KBM-7 (cell line): Measurements from ENCODE around the gene CCDC12.

Experiments
- DNase-seq: peaks from one replicate; pipeline ENCODE4 v3.0.0-alpha.2; 2015
- in situ Hi-C: fragments of 300-500 bp; cut with MboI; formaldehyde crosslinking; loops from 2 replicates; pipeline ENCODE4 v1.14.3; 2020; ENCODE audit warnings: low sequenced_read_pairs, low pct_unique_long_range_greater_than_20kb, mixed read lengths

Gene CCDC12

DNA sequence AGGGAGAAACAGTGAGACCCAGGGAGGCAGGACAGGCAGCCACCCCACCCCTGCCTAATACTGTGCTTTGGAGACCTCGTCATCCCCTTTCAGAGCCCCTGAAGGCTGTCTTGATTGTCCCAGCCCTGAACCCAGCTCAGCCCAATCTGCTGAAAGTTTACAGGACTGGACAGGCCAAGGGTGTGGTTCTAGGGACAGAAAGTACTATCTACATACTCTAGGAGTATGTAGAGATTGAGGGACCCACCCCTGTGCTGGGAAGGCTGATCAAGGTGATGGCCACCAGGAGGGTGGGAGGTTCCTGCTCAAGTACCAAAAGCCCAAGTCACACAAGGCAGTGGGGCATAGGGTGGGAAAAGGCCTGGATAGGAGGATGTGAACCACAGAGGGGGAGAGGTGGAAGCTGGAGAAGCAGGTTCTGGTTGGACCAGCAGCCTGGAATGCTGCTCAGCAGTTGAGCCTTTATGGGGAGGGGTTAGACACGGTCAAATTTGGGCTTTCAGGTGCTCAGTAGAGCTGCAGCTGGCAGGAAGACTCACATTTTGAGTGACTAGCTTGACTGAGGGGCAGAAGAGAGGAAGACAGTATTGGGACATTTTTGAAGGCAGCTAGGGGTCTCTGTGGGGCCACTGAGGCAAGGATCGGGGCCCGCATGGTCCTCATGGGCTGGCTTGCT, 9.6 kb upstream of the CCDC12 start:
- DNase-seq, result no peak
- in situ Hi-C loops, result no loop called here

DNA sequence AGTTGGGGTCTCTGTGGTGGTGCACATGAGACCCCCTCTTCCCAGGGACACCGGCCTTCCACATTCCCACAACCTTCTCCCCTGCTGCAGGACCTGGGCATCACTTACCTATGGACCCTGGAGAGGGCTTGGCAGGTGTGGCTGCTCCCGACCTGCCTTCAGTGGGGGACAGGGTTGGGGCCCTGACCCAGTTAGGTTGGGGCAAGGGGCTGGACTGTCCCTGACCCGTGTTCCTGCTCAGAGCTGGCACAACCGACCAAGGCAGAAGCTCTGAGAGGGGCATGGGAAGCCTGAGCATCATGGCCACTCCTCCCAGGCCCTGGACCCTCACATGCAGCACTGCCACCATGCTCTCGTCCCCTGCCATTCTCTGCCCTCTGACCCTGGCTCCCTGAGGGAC, 9.0 kb upstream of the CCDC12 start:
- DNase-seq, result no peak
- in situ Hi-C loops, result no loop called here

DNA sequence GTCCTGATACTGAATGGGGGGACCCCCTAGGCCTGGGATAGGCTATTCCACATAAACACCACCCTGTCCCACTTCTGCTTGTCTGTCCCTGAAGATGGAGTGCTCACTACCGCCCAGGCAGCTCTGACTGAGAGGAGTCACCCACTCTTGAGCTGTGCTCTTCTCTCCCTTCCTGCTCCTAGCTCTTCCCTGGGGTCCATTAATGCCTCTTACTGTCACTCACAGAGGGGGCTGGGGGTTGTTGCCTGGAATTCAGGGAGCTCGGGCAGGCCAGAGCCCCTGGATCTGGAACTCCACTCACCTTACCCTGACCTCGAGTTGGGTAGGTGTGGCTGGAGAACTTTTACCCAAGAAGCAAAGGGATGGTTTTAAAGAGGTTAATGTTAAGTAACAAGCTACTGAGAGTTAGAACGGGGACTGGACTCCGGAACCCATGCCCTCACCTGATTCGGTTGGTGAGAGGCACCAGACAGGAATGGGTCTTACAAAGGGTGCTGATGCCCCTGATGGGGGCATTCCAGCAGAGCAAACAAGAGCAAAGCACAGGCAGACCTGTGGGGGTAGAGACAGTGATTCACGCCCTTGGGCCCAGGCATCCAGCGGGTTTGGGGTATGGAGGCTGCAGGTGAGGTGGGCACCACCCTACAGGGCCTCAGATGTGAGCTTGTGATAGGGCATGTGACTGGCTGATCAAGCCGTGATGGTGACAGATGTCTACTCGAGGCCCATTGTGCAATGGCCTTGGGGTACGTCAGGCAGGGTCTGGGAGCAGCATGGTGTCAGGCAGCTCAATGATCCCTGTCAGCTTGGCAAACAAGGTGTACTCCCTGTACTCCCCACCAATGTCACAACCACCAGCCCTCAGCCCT, 8.3 kb upstream of the CCDC12 start:
- DNase-seq, result no peak
- in situ Hi-C loops, result no loop called here

DNA sequence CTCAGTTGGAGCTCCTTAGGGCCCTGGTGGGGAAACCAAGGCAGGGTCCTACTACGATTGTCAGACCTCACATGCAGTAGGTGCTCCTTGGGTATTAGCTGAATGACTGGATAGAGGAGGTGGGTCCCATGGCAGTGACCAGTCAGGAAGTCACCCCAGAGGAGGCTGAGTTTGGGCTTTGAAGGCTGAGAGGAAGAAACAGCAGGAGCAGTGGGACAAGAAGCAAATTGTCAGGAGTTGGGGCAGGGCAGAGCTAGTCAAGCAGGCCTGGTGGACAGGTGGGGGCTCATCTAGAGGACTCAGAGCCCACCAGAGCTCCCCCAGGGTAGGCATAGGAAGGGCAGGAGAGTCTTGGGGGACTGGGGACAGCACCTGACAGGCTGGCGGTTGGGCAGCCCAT, 6.0 kb upstream of the CCDC12 start:
- in situ Hi-C loops, result no loop called here
- no peak for DNase-seq

DNA sequence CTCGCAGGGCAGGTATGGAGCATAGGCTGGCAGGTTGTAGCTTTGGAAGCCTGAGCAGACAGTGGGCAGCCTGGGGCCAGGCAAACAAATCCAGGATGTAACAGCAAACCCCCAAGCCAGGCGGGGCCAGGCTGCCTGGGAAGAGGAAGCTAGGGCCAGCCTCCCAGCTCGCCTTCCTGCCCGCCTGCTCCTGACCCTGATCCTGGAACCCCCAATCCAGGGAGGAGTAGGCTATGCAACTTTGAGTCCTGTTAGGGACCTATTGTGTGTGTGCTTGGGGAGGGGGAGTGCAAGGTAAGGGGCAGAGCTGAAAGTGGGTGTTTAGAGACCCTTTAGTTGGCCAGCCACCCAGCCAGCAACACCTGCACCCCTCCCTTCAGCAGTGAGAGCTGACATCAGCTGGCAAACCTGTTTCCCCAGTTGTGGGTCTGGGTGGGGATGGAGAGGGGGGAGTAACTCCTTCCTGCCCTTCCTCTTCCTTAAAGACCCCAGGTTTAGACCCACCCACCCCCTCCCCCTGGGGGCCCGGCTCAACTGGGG, 5.5 kb upstream of the CCDC12 start:
- peak; percentile 44 for DNase-seq
- in situ Hi-C loops, result no loop called here

DNA sequence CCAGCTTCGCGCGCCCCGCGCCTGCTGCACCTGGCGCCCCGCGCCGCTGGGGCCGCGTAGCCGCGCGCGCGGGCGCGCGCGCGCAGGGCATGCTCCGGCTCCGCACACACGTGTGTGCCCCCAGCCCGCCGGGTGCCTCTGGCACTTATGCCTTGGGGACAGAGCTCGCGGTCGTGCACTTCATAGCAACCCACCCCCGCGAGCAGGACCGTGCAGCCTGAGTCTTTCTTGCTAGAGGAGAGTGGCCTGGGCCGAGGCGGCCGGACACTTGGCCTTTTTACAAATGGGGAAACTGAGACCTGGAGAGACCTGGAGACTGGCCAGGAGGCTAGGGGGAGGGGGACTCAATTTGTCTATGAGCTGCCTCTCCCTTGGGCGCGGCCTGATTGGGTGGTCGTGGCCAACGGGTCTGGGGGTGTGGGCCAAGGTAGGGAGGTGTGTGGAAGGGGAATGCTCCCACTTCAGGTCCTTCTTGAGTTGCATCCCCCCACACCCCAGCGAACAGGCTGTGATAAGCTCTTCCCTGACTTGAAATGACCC, 3.5 kb upstream of the CCDC12 start:
- in situ Hi-C loops, result no loop called here
- DNase-seq, result no peak

DNA sequence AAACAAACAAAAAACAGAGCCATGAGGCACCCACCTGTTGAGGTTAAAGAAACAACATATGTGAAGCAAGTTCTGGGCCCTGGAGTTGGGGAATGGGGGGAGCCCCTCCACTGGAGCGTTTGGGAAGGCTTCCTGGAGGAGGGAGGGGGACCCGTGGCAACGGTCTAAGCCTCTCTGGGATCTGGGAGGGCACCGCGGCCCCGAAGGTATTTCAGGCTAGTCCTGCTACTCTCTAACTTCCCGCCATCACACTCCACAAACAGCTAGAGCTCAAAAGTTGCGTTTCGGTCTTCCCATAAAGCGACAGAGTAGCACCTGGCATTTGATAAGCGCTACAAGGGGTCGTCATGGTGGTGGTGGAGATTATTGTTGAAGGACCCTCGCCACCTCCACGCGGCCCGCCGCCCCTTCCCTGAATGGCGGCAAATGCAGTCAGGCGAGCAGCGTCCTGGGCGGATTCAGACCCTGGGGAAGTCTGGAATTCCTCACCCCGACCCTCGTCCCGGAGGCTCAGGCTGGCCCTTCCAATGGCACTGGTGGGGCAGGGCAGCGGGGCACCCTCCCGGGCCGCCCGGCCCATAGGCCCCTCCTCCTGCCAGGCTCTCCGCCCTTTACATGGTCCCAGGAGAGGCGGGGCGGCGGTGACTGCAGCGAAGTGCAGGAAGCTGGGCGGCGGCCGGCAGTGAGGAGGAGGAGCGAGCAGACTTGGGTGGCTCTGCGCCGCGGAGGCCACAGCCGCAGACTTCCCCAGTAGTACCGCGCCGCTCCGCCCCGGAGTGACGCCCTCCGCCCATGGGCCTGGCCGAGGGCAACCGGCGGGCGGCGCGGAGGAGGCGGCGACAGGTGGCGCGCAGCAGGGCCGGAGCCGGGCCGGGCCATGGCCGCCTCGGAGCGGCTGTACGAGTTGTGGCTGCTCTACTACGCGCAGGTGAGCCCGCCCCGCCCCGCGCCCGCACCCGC, 2.7 kb upstream of the CCDC12 start, which contains the start of gene NBEAL2:
Gene NBEAL2, plus strand, starts transcription at position 682 of the 960 bp plus-strand sequence. Its CDS starts 196 bp downstream, at position 878.
- in situ Hi-C loops, result no loop called here
- peak; percentile 96 for DNase-seq

DNA sequence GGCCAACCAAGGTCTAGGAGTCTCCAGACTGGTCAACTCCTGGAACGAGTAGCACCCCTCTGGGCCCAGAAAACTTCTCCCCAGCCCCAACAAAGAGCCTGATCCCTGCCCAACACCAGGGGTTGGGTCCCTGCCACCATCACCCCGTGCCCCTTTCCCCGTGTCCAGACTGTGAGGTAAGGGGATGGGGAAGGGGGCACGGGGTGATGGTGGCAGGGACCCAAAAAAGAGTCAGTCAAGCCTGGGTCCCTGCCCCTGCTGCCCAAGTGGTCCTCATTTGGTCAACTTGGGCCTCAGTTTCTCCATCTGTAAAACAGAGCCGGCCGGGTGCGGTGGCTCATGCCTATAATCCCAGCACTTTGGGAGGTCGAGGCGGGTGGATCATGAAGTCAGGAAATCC, 1.8 kb upstream of the CCDC12 start:
- in situ Hi-C loops, result no loop called here
- DNase-seq, result no peak

DNA sequence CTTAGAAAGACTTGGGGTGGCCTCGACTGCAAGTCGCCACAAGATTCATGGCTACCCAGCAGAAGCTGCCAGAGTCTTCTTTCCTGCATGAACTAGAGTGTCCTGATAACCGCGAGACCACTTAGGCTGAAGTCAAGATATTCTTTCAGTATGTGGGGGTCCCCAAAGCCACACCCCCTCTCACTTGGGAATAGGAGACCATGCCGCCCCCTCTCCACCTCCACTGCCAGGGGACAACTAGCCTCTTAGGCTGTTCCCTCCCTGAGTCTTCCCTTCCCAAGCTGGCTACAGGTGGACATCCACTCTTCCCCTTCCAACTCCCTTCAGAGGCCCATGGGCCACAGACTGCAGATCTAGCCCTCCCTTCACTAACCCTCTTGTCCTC, 1.3 kb upstream of the CCDC12 start:
- in situ Hi-C loops, result no loop called here
- no peak for DNase-seq

DNA sequence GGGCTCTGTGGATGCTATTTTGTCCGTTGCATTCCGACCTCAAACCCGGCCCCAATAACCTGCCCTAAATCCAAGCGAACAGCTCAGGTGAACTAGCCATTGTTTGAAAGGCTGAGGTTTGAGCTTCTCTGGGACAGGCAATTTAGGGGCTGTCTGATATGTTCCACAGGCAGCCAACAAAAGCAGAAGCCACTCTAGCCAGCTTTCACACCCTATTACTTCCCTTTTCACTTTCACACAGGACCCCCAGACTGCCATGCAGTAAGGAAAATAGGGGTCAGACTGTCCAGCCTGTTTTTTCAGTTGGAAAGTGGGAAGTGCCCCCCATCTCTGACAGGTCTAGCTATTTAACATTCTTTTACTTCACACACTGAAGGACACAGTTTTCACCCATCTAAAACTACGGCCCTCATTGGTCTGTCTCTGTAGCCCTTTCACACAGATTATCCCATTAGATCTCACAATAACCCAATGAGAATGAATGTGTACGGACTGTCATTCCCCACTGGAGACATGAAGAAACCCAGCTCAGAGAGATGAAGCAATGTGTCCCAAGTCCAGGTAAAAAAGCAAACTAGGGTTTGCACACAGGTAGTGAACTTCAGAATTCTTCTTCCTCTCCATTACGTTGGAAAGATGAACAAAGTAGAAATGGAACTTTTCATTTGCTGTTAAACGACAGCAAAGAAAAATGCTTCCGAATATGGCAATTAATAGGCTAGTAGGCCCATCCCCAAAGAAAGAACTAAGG, 1.9 kb downstream of the CCDC12 start:
- in situ Hi-C loops, result no loop called here
- peak; percentile 76 for DNase-seq

DNA sequence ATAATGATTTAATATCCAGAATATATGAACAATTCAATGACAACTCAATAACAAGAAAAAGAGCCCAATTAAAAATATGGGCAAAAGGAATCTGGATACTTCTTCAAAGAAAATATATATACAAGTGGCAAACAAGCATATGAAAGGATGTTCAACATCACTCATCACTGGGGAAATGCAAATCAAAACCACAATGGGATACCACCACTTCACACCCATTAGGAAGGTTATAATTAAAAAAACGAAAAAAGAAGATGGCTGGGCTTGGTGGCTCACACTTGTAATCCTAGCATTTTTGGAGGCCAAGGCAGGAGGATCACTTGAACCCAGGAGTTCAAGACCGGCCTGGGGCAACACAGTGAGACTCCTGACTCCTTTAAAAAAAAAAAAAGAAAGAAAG, 4.1 kb downstream of the CCDC12 start:
- no peak for DNase-seq
- in situ Hi-C loops, result no loop called here

DNA sequence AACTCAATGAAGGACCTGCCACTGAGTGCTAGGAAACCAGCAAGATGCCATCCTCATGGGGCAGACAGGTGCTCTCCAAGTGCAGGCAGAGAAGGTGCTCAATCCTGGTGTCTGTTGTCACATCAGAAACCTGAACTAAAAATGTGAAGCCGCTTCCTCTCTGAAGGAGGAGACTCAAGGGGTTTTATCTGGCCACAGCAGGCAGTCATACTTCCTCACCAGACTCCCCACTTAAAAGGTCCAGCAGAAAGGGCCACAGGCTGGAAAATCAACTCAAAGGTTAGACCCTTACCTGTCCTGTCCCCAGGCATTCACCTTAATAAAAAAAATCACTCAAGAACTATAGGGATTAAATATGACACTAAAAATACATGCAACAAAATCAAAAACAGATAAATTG, 4.8 kb downstream of the CCDC12 start:
- in situ Hi-C loops, result no loop called here
- peak; percentile 51 for DNase-seq

DNA sequence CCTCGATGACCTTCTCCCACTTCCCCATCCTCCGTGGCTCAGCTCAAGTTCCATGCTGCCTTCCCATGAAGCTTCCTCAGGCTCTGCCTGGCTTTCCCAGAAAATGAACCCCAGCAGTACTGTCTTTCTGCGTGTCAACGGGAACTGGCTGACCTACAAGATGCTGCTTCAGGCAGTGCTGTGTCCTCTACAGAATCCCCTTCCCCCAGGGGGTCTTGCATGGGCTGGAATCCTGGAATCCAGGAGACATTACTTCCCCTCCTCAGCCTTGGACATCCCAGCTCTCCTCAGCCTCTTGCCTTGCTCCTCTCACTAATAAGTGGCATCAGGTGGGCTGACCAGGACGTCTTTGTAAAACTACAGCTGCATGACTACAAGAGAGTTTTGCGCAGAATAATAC, 5.4 kb downstream of the CCDC12 start:
- DNase-seq, result no peak
- in situ Hi-C loops, result no loop called here

DNA sequence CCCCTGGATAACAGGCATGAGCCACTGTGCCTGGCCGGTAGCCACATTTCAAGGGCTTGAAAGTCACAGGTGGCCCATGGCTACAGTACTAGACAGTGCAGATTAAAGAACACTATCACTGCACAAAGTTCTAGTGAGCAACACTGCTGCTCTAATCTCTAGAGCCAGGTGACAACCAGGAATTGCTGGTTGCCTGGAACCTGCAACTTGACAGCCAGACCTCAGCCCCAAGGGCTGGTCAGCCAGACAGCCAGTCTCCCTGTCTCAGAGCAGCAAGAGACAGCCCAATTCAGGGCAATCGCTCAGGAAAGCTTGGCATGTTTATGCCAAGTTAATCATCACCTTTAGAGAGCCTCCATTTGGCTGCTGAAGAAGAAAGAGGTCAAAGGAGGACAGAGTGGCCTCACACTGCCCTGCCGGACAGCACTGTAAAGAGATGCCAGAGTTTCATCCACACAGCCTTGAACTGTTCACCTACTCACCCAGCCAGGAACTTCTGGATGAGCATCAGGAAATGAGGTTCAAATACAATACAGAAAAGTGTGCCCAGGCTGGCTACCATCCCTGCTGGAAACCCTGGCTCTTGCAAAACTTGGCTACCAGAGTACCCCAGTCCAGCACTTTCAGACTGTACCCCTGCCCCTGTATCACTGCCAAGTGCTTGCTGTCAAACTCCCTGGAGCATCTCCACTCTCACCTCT, 6.0 kb downstream of the CCDC12 start:
- DNase-seq, result no peak
- in situ Hi-C loops, result no loop called here

DNA sequence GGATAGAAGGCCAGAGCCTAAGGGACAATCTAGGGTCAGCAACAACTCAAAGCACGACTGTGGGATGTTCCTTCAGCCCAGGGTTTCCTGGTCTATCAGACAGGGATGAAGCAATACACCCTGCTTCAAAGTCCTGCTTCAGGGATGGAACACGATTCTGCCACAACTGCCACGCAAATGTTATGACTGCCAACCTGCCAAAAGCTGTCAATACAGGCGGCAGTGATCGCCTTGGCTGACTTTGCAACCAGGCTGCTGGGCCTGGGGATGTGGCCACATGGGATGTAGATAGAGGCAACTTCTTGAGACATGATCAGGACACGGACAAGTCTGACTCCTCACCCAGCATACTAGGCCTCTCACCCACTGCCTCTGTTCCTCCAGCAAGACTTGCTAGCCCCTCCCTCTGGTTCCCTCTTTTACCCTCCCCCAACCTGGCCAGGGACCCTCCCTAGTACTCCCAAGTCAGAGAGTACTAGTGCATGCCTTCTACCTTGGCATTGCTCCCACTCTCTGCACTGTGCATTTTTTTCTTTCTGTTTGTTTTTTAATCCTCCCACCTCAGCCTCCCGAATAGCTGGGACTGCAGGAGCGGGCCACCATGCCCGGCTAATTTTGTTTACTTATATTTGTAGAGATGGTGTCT, 7.6 kb downstream of the CCDC12 start:
- no peak for DNase-seq
- in situ Hi-C loops, result no loop called here

DNA sequence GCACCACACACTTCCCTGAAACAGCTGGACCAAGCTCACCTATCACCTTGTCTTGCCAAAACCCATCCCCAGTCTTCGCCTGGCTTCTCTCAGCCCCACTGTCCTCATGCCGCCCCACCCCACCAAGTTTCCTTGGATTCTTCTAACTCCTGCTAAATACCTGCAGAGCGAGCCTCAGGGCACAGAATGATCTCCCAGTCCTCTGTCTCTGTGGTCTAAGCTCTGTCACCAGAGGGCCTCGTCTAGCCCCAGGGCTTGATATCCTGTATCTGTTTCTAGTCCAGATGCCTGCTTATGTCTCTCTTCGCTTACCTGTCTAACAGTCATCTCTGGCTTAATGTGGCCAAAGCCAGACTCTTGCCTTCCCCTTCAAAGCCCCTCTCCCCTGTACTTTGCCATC, 9.7 kb downstream of the CCDC12 start:
- in situ Hi-C loops, result no loop called here

DNA sequence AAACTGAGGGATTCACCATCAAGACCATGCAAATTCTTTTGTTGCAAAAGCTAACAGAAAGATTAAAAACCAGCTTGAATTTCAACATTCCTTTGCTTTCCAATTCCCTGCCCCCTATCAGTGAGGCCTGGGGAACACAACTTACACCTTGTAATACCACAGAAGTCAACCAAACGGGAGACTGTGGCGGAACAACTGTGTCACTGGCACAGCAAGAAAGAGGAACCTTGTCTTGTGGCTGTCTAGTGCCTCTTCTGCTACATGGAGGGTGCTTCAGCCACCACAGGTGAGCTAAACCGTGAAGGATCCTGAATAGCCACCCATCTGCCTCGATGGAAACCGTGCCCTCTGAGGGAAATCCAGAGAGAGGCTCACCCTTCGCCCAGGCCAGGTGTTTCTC, 11.4 kb downstream of the CCDC12 start:
- DNase-seq, result peak; percentile 73
- in situ Hi-C loops, result no loop called here

More for the DNA sequence above, 9.7 kb downstream of the CCDC12 start:
- DNase-seq, result no peak
